ENCODE data around the gene RHOT2. TPM values are rescaled to one million over a fixed set of nuclear protein-coding genes. Genes with fewer than 3 reads are reported as not detected.

RHOT2 gene
- total RNA-seq, 1 donor from 2014 or later: 189 TPM

GRCh38 chr16:630815-631405 is 37.0 kb upstream of the RHOT2 start, which contains the start of gene WFIKKN1:
WFIKKN1 (plus strand) TSS chr16:630985; CDS start chr16:631254, 269 bp downstream.
- Mint-ChIP-seq H3K27ac (ENCODE audit: unreplicated experiment) (peak within 1 kb of the TSS; percentile 75), H3K27me3 (ENCODE audit: low read depth) (peaks cover 2% of the 10 kb centered on the region), H3K4me3 (peak within 1 kb of the TSS; percentile 84), H3K9me3 (no peaks in the 10 kb centered on the region), H3K36me3 (ENCODE audit: low read depth) (peaks cover 3% of the 10 kb centered on the region), H3K4me1 (peaks cover 16% of the 10 kb centered on the region)
- no peak for TF ChIP-seq CTCF (conservative IDR thresholded peaks at IDR 0.05)
- DNase-seq (ENCODE audit: low read depth, low spot score): peak; percentile 77

GRCh38 chr16:631808-632358 is 36.0 kb upstream of the RHOT2 start:
- peaks cover 7% of the 10 kb centered on the region for H3K36me3 Mint-ChIP-seq (ENCODE audit: low read depth)
- no peak for DNase-seq (ENCODE audit: low read depth, low spot score)
- TF ChIP-seq CTCF (conservative IDR thresholded peaks at IDR 0.05): no peak
- peaks cover 9% of the 10 kb centered on the region for H3K27me3 Mint-ChIP-seq (ENCODE audit: low read depth)
- peak overlapping the region; percentile 49 for H3K4me3 Mint-ChIP-seq
- no peaks in the 10 kb centered on the region for H3K9me3 Mint-ChIP-seq
- H3K4me1 Mint-ChIP-seq: peaks cover 21% of the 10 kb centered on the region
- no peak overlapping the region for H3K27ac Mint-ChIP-seq (ENCODE audit: unreplicated experiment)

- Mint-ChIP-seq H3K4me3 (no peak overlapping the region), H3K27me3 (ENCODE audit: low read depth) (peaks cover 9% of the 10 kb centered on the region), H3K36me3 (ENCODE audit: low read depth) (peaks cover 7% of the 10 kb centered on the region), H3K9me3 (no peaks in the 10 kb centered on the region), H3K27ac (ENCODE audit: unreplicated experiment) (no peak overlapping the region), H3K4me1 (peaks cover 21% of the 10 kb centered on the region)
- DNase-seq (ENCODE audit: low read depth, low spot score): no peak
- no peak for TF ChIP-seq CTCF (conservative IDR thresholded peaks at IDR 0.05)
Measured at GRCh38 chr16:632486-633335, 35.2 kb upstream of the RHOT2 start.

DNA sequence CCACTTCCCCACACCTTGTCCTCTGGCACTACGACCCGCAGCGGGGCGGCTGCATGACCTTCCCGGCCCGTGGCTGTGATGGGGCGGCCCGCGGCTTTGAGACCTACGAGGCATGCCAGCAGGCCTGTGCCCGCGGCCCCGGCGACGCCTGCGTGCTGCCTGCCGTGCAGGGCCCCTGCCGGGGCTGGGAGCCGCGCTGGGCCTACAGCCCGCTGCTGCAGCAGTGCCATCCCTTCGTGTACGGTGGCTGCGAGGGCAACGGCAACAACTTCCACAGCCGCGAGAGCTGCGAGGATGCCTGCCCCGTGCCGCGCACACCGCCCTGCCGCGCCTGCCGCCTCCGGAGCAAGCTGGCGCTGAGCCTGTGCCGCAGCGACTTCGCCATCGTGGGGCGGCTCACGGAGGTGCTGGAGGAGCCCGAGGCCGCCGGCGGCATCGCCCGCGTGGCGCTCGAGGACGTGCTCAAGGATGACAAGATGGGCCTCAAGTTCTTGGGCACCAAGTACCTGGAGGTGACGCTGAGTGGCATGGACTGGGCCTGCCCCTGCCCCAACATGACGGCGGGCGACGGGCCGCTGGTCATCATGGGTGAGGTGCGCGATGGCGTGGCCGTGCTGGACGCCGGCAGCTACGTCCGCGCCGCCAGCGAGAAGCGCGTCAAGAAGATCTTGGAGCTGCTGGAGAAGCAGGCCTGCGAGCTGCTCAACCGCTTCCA is 34.4 kb upstream of the RHOT2 start:
- no peak for DNase-seq (ENCODE audit: low read depth, low spot score)
- no peaks in the 10 kb centered on the region for H3K9me3 Mint-ChIP-seq
- peak overlapping the region; percentile 82 for H3K4me3 Mint-ChIP-seq
- TF ChIP-seq CTCF (conservative IDR thresholded peaks at IDR 0.05): no peak
- peaks cover 7% of the 10 kb centered on the region for H3K36me3 Mint-ChIP-seq (ENCODE audit: low read depth)
- peaks cover 9% of the 10 kb centered on the region for H3K27me3 Mint-ChIP-seq (ENCODE audit: low read depth)
- peaks cover 21% of the 10 kb centered on the region for H3K4me1 Mint-ChIP-seq
- H3K27ac Mint-ChIP-seq (ENCODE audit: unreplicated experiment): no peak overlapping the region

GRCh38 chr16:634051-634670 is 33.8 kb upstream of the RHOT2 start:
- Mint-ChIP-seq H3K4me3 (peak overlapping the region; percentile 82), H3K36me3 (ENCODE audit: low read depth) (peaks cover 5% of the 10 kb centered on the region), H3K9me3 (no peaks in the 10 kb centered on the region), H3K27me3 (ENCODE audit: low read depth) (peaks cover 9% of the 10 kb centered on the region), H3K4me1 (peaks cover 16% of the 10 kb centered on the region), H3K27ac (ENCODE audit: unreplicated experiment) (no peak overlapping the region)
- DNase-seq (ENCODE audit: low read depth, low spot score): no peak
- no peak for TF ChIP-seq CTCF (conservative IDR thresholded peaks at IDR 0.05)
